Measurements from ENCODE around the gene RIT2.

- TF ChIP-seq CTCF (IDR thresholded peaks at IDR 0.05) = no peak
- TF ChIP-seq POLR2AphosphoS5 (IDR thresholded peaks at IDR 0.05) = no peak
- TF ChIP-seq POLR2A (IDR thresholded peaks at IDR 0.05) = no peak
- no peak for TF ChIP-seq EP300 (IDR thresholded peaks at IDR 0.05)
Measured at GRCh38 chr18:42958353-42958752, 157.1 kb downstream of the RIT2 start.
